HepG2 (cell line): ENCODE measurements around the gene AFDN. TPM values are rescaled to one million over a fixed set of nuclear protein-coding genes. Genes with fewer than 3 reads are reported as not detected.

Source experiments
- AGO2 ChIP-seq: fragments of 200-400 bp; formaldehyde crosslinking; optimal IDR thresholded peaks from 2 replicates; pipeline ENCODE3; 2017; ENCODE audit warnings: mild to moderate bottlenecking, low read depth, low read length, moderate library complexity
- HNF4A ChIP-seq: sonication (generic); formaldehyde crosslinking; IDR thresholded peaks from 2 replicates; pipeline ENCODE4 v1.4.0; 2020; ENCODE audit warnings: missing genetic modification reagents
- SOX13 ChIP-seq, 3 experiments: fragments of 450-650 bp in 1 of 3; sonication (generic) in 1 of 3; formaldehyde crosslinking in 1 of 3; IDR thresholded peaks in 2 of 3; conservative IDR thresholded peaks in 1 of 3; 2 replicates each; pipeline versions ENCODE4 v1.5.0 to v1.6.1; 2016 to 2020; ENCODE audit warnings: antibody characterized with exemption in 1 of 3, mild to moderate bottlenecking in 1 of 3, missing compliant biosample characterization in 1 of 3, missing genetic modification reagents in 1 of 3, moderate library complexity in 1 of 3
- TCF7 ChIP-seq: sonication (generic); IDR thresholded peaks from 2 replicates; pipeline ENCODE4 v1.6.1; 2016; ENCODE audit warnings: antibody characterized with exemption, low read depth
- TEAD2 ChIP-seq: sonication (generic); formaldehyde crosslinking; IDR thresholded peaks from 2 replicates; pipeline ENCODE4 v1.9.0; 2021; ENCODE audit warnings: missing genetic modification reagents
- U2AF1 ChIP-seq: fragments of 200-400 bp; formaldehyde crosslinking; optimal IDR thresholded peaks from 2 replicates; pipeline ENCODE3; 2017; ENCODE audit warnings: mild to moderate bottlenecking, low read depth, low read length
- ZBTB38 ChIP-seq: sonication (generic); formaldehyde crosslinking; IDR thresholded peaks from 2 replicates; pipeline ENCODE4 v1.5.1; 2020; ENCODE audit warnings: mild to moderate bottlenecking, missing genetic modification reagents
- ZNF20 ChIP-seq: sonication (generic); formaldehyde crosslinking; IDR thresholded peaks from 2 replicates; pipeline ENCODE4 v1.4.0; 2020; ENCODE audit warnings: mild to moderate bottlenecking, moderate library complexity, missing genetic modification reagents
- ZNF563 ChIP-seq: sonication (generic); formaldehyde crosslinking; IDR thresholded peaks from 2 replicates; pipeline ENCODE4 v1.8.0; 2022; ENCODE audit warnings: mild to moderate bottlenecking, moderate library complexity, missing genetic modification reagents
- polyA plus RNA-seq, 8 experiments: library from polyadenylated mRNA; depleted of rRNA in 3 of 8; stranded (reverse) in 7 of 8; unstranded in 1 of 8; fragments of >200 nt; fragmentation: Illumina TruSeq in 4 of 8; extraction: Trizol in 4 of 8; gene quantifications; 2 replicates each; pipeline versions ENCODE4 v1.2.1 to v1.2.3, GENCODE V29; 2011 to 2016; ENCODE audit warnings: low read depth in 4 of 8, missing spikeins in 1 of 8, mixed read lengths in 1 of 8; ENCODE audit not compliant: insufficient read depth in 1 of 8
- total RNA-seq, 5 experiments: library from RNA; depleted of rRNA; stranded (reverse); fragments of >200 nt; fragmentation: Illumina TruSeq; extraction: Trizol; gene quantifications; 2 replicates each; pipeline ENCODE4 v1.2.3, GENCODE V29; 2016; ENCODE audit warnings: low read depth in 1 of 5
- TF ChIP-seq, protein P1 (sequence below): sonication (generic); formaldehyde crosslinking; IDR thresholded peaks from 2 replicates; pipeline ENCODE4 v1.4.0; 2020; ENCODE audit warnings: missing genetic modification reagents
- TF ChIP-seq, protein P2 (sequence below): IDR thresholded peaks from 2 replicates; pipeline ENCODE4 v1.6.1; 2012; ENCODE audit warnings: inconsistent platforms
- TF ChIP-seq, protein P3 (sequence below): IDR thresholded peaks from 2 replicates; pipeline ENCODE4 v1.6.1; 2012; ENCODE audit warnings: low read length, improper control_type of control experiment
- TF ChIP-seq, protein P4 (sequence below): sonication (generic); formaldehyde crosslinking; IDR thresholded peaks from 2 replicates; pipeline ENCODE4 v1.5.0; 2020; ENCODE audit warnings: missing genetic modification reagents
- TF ChIP-seq, protein P5 (sequence below): sonication (generic); formaldehyde crosslinking; IDR thresholded peaks from 2 replicates; pipeline ENCODE4 v1.4.0; 2020; ENCODE audit warnings: missing genetic modification reagents, borderline replicate concordance
- TF ChIP-seq, protein P6 (sequence below): sonication (generic); formaldehyde crosslinking; IDR thresholded peaks from 2 replicates; pipeline ENCODE4 v1.5.0; 2020; ENCODE audit warnings: mild to moderate bottlenecking, low read depth, missing genetic modification reagents, borderline replicate concordance

The AFDN gene
- total and polyA plus RNA-seq, 2 of the 13 experiments (the other 11 are each of a cell fraction or from before 2014, with no cell fraction given), result 136 to 151 TPM

DNA sequence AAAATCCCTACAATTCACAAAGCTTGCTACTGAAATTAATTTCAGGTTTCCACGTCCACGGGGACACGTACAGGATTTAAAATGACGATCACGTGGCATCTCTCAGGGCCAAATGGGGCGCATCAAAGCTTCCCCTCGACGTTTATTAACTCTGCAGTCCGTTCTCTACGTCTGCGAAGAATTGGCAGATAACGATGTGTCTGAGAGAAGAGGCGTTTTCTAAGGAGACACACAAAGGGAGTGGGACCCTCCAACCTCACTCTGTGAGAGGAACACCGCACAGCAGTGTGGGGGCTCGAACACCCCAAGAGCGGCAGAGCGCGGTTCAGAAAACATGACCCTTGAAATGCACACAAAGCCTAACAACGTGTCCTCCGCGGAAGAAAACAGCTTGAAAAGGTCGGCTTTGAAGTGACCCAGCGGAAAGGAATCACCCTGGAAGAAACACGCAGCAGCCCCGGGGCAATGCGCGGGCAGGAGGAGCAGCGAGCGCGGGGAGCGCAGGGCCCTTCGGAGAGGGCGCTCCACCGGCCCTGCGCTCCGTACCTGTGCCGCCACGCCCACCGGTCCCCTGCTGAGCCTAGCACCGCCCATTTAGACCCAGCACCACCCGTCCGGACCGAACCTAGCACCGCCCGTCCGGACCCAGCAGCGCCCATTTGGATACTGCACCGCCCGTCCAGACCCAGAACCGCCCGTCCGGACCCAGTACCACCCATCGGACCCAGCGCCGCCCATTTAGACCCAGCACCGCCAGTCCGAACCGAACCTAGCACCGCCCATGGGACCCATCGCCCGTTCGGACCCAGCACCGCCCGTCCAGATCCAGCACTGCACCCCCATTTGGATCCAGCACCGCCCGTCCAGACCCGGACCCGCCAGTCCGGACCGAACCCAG lies 1.1 kb upstream of the AFDN start (continued):
- TF ChIP-seq, protein P1, sequence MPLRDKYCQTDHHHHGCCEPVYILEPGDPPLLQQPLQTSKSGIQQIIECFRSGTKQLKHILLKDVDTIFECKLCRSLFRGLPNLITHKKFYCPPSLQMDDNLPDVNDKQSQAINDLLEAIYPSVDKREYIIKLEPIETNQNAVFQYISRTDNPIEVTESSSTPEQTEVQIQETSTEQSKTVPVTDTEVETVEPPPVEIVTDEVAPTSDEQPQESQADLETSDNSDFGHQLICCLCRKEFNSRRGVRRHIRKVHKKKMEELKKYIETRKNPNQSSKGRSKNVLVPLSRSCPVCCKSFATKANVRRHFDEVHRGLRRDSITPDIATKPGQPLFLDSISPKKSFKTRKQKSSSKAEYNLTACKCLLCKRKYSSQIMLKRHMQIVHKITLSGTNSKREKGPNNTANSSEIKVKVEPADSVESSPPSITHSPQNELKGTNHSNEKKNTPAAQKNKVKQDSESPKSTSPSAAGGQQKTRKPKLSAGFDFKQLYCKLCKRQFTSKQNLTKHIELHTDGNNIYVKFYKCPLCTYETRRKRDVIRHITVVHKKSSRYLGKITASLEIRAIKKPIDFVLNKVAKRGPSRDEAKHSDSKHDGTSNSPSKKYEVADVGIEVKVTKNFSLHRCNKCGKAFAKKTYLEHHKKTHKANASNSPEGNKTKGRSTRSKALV (CRISPR knock-in tag), result peak; percentile 93
- TF ChIP-seq ZBTB38 (peak; percentile 98), SOX13 (IDR thresholded peaks at IDR 0.05) (no peak), SOX13 (CRISPR knock-in tag; conservative IDR thresholded peaks at IDR 0.05 in 1 of 2, IDR thresholded peaks at IDR 0.05 in 1 of 2) (no peak; a peak in 1 of 4 replicates), ZNF563 (CRISPR knock-in tag) (no peak), TEAD2 (CRISPR knock-in tag) (no peak), HNF4A (CRISPR knock-in tag) (peak; percentile 43; the same call in 1 of the 2 replicates), AGO2 (peak; percentile 98), ZNF20 (CRISPR knock-in tag) (0 out of 2 replicates have a peak, but pooled peaks have one; percentile 36), U2AF1 (no peak), TCF7 (peak; percentile 5; the same call in 1 of the 2 replicates)
- TF ChIP-seq, protein P2, sequence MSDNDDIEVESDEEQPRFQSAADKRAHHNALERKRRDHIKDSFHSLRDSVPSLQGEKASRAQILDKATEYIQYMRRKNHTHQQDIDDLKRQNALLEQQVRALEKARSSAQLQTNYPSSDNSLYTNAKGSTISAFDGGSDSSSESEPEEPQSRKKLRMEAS, result peak; percentile 68; the same call in 1 of the 2 replicates
- TF ChIP-seq, protein P3, sequence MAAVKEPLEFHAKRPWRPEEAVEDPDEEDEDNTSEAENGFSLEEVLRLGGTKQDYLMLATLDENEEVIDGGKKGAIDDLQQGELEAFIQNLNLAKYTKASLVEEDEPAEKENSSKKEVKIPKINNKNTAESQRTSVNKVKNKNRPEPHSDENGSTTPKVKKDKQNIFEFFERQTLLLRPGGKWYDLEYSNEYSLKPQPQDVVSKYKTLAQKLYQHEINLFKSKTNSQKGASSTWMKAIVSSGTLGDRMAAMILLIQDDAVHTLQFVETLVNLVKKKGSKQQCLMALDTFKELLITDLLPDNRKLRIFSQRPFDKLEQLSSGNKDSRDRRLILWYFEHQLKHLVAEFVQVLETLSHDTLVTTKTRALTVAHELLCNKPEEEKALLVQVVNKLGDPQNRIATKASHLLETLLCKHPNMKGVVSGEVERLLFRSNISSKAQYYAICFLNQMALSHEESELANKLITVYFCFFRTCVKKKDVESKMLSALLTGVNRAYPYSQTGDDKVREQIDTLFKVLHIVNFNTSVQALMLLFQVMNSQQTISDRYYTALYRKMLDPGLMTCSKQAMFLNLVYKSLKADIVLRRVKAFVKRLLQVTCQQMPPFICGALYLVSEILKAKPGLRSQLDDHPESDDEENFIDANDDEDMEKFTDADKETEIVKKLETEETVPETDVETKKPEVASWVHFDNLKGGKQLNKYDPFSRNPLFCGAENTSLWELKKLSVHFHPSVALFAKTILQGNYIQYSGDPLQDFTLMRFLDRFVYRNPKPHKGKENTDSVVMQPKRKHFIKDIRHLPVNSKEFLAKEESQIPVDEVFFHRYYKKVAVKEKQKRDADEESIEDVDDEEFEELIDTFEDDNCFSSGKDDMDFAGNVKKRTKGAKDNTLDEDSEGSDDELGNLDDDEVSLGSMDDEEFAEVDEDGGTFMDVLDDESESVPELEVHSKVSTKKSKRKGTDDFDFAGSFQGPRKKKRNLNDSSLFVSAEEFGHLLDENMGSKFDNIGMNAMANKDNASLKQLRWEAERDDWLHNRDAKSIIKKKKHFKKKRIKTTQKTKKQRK, result no peak
- TF ChIP-seq, protein P4, sequence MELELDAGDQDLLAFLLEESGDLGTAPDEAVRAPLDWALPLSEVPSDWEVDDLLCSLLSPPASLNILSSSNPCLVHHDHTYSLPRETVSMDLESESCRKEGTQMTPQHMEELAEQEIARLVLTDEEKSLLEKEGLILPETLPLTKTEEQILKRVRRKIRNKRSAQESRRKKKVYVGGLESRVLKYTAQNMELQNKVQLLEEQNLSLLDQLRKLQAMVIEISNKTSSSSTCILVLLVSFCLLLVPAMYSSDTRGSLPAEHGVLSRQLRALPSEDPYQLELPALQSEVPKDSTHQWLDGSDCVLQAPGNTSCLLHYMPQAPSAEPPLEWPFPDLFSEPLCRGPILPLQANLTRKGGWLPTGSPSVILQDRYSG, result no peak
- TF ChIP-seq, protein P5, sequence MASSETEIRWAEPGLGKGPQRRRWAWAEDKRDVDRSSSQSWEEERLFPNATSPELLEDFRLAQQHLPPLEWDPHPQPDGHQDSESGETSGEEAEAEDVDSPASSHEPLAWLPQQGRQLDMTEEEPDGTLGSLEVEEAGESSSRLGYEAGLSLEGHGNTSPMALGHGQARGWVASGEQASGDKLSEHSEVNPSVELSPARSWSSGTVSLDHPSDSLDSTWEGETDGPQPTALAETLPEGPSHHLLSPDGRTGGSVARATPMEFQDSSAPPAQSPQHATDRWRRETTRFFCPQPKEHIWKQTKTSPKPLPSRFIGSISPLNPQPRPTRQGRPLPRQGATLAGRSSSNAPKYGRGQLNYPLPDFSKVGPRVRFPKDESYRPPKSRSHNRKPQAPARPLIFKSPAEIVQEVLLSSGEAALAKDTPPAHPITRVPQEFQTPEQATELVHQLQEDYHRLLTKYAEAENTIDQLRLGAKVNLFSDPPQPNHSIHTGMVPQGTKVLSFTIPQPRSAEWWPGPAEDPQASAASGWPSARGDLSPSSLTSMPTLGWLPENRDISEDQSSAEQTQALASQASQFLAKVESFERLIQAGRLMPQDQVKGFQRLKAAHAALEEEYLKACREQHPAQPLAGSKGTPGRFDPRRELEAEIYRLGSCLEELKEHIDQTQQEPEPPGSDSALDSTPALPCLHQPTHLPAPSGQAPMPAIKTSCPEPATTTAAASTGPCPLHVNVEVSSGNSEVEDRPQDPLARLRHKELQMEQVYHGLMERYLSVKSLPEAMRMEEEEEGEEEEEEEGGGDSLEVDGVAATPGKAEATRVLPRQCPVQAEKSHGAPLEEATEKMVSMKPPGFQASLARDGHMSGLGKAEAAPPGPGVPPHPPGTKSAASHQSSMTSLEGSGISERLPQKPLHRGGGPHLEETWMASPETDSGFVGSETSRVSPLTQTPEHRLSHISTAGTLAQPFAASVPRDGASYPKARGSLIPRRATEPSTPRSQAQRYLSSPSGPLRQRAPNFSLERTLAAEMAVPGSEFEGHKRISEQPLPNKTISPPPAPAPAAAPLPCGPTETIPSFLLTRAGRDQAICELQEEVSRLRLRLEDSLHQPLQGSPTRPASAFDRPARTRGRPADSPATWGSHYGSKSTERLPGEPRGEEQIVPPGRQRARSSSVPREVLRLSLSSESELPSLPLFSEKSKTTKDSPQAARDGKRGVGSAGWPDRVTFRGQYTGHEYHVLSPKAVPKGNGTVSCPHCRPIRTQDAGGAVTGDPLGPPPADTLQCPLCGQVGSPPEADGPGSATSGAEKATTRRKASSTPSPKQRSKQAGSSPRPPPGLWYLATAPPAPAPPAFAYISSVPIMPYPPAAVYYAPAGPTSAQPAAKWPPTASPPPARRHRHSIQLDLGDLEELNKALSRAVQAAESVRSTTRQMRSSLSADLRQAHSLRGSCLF (CRISPR knock-in tag), result no peak
- TF ChIP-seq, protein P6, sequence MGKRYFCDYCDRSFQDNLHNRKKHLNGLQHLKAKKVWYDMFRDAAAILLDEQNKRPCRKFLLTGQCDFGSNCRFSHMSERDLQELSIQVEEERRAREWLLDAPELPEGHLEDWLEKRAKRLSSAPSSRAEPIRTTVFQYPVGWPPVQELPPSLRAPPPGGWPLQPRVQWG (CRISPR knock-in tag), result no peak
